ENCODE data around the gene CAPRIN2. TPM values are rescaled to one million over a fixed set of nuclear protein-coding genes. Genes with fewer than 3 reads are reported as not detected.

CAPRIN2 gene
- total RNA-seq, 1 donor from 2014 or later = 23.7 TPM

DNA sequence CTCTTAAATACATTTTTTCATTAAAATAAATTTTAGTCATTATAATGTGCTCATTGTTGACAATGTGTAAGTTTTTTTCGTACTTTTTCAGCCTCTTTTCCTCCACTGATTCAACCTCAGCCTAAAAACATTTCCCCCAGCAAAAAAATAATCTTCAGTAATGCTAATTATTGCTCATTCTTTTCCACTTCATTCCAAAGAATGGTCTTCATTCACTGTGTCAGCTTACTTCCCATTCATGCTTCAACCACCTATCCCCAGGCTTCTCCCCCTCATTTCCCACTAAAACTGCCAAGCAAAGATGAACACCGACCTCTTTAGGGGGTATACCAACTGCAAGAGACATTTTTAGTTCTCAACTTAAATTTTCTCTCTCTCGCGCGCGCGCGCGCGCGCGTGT, 56.4 kb downstream of the CAPRIN2 start:
- no peak for DNase-seq (ENCODE audit: low spot score)
- no peak overlapping the region for H3K4me3 Mint-ChIP-seq (ENCODE audit: unreplicated experiment)
- no peaks in the 10 kb centered on the region for H3K36me3 Mint-ChIP-seq (ENCODE audit: low read depth)
- TF ChIP-seq, protein P1, sequence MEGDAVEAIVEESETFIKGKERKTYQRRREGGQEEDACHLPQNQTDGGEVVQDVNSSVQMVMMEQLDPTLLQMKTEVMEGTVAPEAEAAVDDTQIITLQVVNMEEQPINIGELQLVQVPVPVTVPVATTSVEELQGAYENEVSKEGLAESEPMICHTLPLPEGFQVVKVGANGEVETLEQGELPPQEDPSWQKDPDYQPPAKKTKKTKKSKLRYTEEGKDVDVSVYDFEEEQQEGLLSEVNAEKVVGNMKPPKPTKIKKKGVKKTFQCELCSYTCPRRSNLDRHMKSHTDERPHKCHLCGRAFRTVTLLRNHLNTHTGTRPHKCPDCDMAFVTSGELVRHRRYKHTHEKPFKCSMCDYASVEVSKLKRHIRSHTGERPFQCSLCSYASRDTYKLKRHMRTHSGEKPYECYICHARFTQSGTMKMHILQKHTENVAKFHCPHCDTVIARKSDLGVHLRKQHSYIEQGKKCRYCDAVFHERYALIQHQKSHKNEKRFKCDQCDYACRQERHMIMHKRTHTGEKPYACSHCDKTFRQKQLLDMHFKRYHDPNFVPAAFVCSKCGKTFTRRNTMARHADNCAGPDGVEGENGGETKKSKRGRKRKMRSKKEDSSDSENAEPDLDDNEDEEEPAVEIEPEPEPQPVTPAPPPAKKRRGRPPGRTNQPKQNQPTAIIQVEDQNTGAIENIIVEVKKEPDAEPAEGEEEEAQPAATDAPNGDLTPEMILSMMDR (IDR thresholded peaks at IDR 0.05) = no peak
- no peaks in the 10 kb centered on the region for H3K27me3 Mint-ChIP-seq (ENCODE audit: low read depth)
- H3K4me1 Mint-ChIP-seq (ENCODE audit: low read depth) = peaks cover 21% of the 10 kb centered on the region
- H3K9me3 Mint-ChIP-seq (ENCODE audit: low read depth) = no peaks in the 10 kb centered on the region
- no peak overlapping the region for H3K27ac Mint-ChIP-seq (ENCODE audit: unreplicated experiment)

DNA sequence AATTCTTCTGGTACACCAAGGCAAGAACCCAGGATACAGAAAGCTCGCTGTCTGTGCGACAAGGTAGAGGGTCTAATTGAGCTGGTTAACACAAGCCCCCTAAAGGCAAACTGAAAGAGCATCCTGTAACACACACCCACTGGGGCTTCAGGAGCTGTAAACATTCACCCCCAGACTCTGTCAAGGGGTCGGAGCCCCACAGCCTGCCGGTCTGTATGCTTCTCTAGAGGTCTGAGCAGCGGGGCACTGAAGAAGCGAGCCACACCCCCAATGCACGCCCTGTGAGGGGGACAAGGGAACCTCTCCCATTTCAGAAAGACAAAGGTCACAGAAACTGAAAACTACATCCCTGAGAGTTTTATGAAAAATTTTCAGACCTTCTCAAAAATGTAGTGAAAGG, 57.8 kb downstream of the CAPRIN2 start:
- Mint-ChIP-seq H3K36me3 (ENCODE audit: low read depth) (no peaks in the 10 kb centered on the region), H3K27me3 (ENCODE audit: low read depth) (no peaks in the 10 kb centered on the region), H3K9me3 (ENCODE audit: low read depth) (no peaks in the 10 kb centered on the region), H3K4me1 (ENCODE audit: low read depth) (peaks cover 31% of the 10 kb centered on the region), H3K4me3 (ENCODE audit: unreplicated experiment) (no peak overlapping the region), H3K27ac (ENCODE audit: unreplicated experiment) (no peak overlapping the region)
- no peak for DNase-seq (ENCODE audit: low spot score)
- TF ChIP-seq, protein P1 (IDR thresholded peaks at IDR 0.05) = no peak

DNA sequence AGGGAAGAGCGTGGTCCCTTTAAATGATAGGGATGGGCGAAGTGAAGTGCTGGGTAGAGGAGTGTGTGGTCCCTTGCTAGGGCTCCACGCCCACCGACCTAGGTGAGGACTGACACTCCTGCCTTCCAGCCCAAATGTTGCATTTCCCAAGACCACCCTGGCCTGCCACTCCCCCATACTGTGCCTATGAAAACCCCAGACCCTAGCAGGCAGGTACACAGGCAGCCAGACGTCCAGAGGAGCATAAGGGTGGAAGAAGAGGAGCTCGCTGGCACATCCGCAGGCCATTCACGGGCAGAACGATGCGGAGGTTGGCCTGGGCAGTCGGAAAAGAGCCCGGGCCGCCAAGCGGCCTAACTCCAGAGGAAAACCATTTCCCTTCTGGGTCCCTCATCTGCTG, 58.3 kb downstream of the CAPRIN2 start:
- no peaks in the 10 kb centered on the region for H3K27me3 Mint-ChIP-seq (ENCODE audit: low read depth)
- H3K36me3 Mint-ChIP-seq (ENCODE audit: low read depth) = no peaks in the 10 kb centered on the region
- H3K9me3 Mint-ChIP-seq (ENCODE audit: low read depth) = no peaks in the 10 kb centered on the region
- TF ChIP-seq, protein P1 (IDR thresholded peaks at IDR 0.05) = no peak
- H3K4me1 Mint-ChIP-seq (ENCODE audit: low read depth) = peaks cover 31% of the 10 kb centered on the region
- DNase-seq (ENCODE audit: low spot score) = no peak
- H3K27ac Mint-ChIP-seq (ENCODE audit: unreplicated experiment) = no peak overlapping the region
- H3K4me3 Mint-ChIP-seq (ENCODE audit: unreplicated experiment) = peak overlapping the region; percentile 91

DNA sequence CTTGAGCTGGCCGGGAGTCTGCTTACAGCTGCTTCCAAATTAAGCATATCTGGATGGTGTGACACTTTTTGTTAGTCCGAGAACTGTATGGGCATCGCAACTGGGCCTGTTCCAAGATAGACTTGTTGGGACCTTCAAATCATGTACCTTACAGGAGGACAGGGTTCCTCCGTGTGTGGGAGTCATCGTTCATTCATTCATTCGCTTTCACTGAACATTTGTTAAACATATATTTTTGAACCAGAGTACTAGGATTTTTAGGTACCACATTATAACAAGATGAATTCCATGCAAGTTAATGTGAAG, 58.7 kb downstream of the CAPRIN2 start:
- H3K4me3 Mint-ChIP-seq (ENCODE audit: unreplicated experiment) = peak overlapping the region; percentile 91
- no peaks in the 10 kb centered on the region for H3K9me3 Mint-ChIP-seq (ENCODE audit: low read depth)
- H3K4me1 Mint-ChIP-seq (ENCODE audit: low read depth) = peaks cover 35% of the 10 kb centered on the region
- TF ChIP-seq, protein P1 (IDR thresholded peaks at IDR 0.05) = no peak
- no peaks in the 10 kb centered on the region for H3K27me3 Mint-ChIP-seq (ENCODE audit: low read depth)
- H3K27ac Mint-ChIP-seq (ENCODE audit: unreplicated experiment) = peak overlapping the region; percentile 85
- H3K36me3 Mint-ChIP-seq (ENCODE audit: low read depth) = no peaks in the 10 kb centered on the region
- no peak for DNase-seq (ENCODE audit: low spot score)

DNA sequence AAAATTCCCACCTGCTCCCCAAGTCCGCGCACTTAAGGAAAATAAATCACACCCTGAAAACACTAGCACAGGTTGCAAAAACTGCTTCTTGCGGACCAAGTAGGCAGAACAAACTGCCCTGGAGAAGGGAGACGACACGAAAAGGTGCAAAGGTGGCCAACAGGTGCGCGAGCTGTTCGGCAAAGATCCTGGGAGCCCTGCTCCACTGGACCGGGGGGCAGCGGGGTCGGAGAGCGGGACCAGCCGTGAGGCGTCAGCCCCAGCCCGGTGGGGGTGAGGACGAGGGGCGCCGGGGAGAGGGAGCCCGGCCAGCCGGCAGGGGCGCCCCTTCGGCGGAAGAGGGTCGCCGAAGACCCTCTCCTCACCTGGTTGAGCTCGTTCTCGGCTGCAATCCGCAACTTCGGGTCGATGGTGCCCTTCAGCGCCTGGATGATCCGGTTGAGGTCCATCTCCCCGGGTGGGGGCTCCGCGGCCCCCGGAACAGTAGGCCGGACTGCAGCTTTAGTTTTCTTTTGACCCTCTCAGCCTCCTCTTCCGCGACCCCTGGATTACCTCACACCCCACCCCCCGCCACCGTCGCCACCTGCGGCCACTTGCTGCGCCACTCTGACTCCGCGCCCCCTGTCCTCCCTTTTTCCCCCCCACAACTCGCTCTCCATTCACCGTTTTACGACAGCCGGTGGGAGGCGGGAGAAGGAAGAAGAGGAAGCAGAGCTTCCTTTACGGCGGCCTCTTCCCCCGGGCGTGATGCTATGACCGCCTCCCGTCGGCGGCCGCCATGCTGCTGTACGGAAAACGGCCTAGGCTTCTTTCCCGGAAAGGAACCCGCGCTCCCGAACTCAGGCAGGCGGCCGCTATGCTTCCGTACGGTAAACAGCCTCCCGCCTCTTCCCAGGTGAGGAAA, 59.3 kb downstream of the CAPRIN2 start, which contains the start of gene IPO8:
IPO8 (minus strand) TSS at position 671 of the 904 bp plus-strand sequence; CDS start at position 449, 222 bp downstream.
- Mint-ChIP-seq H3K9me3 (ENCODE audit: low read depth) (no peaks in the 10 kb centered on the region), H3K27me3 (ENCODE audit: low read depth) (no peaks in the 10 kb centered on the region), H3K27ac (ENCODE audit: unreplicated experiment) (peak within 1 kb of the TSS; percentile 85), H3K36me3 (ENCODE audit: low read depth) (no peaks in the 10 kb centered on the region), H3K4me1 (ENCODE audit: low read depth) (peaks cover 40% of the 10 kb centered on the region), H3K4me3 (ENCODE audit: unreplicated experiment) (peak within 1 kb of the TSS; percentile 91)
- TF ChIP-seq, protein P1 (IDR thresholded peaks at IDR 0.05) = peak; percentile 77
- peak; percentile 96 for DNase-seq (ENCODE audit: low spot score)
